K562 (cell line): ENCODE data around the gene WDR93. TPM values are rescaled to one million over a fixed set of nuclear protein-coding genes. Genes with fewer than 3 reads are reported as not detected.

Source experiments
- E2F4 ChIP-seq: sonication (generic); formaldehyde crosslinking; IDR thresholded peaks from 2 replicates; pipeline ENCODE4 v1.8.0; 2022; ENCODE audit warnings: mild to moderate bottlenecking, low read depth, missing genetic modification reagents
- FOXK1 ChIP-seq: sonication (generic); formaldehyde crosslinking; IDR thresholded peaks from 2 replicates; pipeline ENCODE4 v1.8.0; 2022; ENCODE audit warnings: missing genetic modification reagents, mild to moderate bottlenecking, borderline replicate concordance
- GTF3C2 ChIP-seq: IDR thresholded peaks from 3 replicates; pipeline ENCODE4 v1.6.1; 2011; ENCODE audit warnings: borderline replicate concordance, mild to moderate bottlenecking, moderate library complexity; ENCODE audit not compliant: insufficient read length; ENCODE audit errors: extremely low read depth
- HINFP ChIP-seq: fragments of 450-650 bp; conservative IDR thresholded peaks from 2 replicates; pipeline ENCODE4 v1.6.1; 2016; ENCODE audit warnings: missing genetic modification characterization, low read depth, mild to moderate bottlenecking, control low read depth, missing compliant biosample characterization
- JUN ChIP-seq, 2 experiments: sonication (generic) in 1 of 2; formaldehyde crosslinking in 1 of 2; IDR thresholded peaks; 2 replicates each; pipeline versions ENCODE4 v1.6.1 to v1.8.0; 2012 to 2022; ENCODE audit warnings: borderline replicate concordance in 2 of 2, mild to moderate bottlenecking in 2 of 2, improper control_type of control experiment in 1 of 2, low read depth in 1 of 2, low read length in 1 of 2, missing genetic modification reagents in 1 of 2
- NR2C2 ChIP-seq, 2 experiments: fragments of 200-800 bp in 1 of 2; sonication (Bioruptor generic) in 1 of 2; sonication (generic) in 1 of 2; formaldehyde crosslinking in 1 of 2; IDR thresholded peaks; 2 replicates each; pipeline versions ENCODE4 v1.6.1 to v1.8.0; 2016 to 2022; ENCODE audit warnings: mild to moderate bottlenecking in 1 of 2, missing compliant biosample characterization in 1 of 2, missing genetic modification characterization in 1 of 2, missing genetic modification reagents in 1 of 2
- PHB ChIP-seq: fragments of 250-450 bp; sonication (Bioruptor Pico); IDR thresholded peaks from 2 replicates; pipeline ENCODE4 v1.5.0; 2021
- RAD21 ChIP-seq, 2 experiments: fragments of 250-450 bp in 1 of 2; fragments of 450-650 bp in 1 of 2; sonication (Bioruptor Pico) in 1 of 2; formaldehyde crosslinking in 1 of 2; IDR thresholded peaks in 1 of 2; conservative IDR thresholded peaks in 1 of 2; 2 replicates each; pipeline versions ENCODE4 v1.4.0 to v1.8.0; 2020 to 2022; ENCODE audit warnings: mild to moderate bottlenecking in 2 of 2, moderate library complexity in 1 of 2
- RNF219 ChIP-seq: fragments of 250-450 bp; sonication (Bioruptor Pico); IDR thresholded peaks from 2 replicates; pipeline ENCODE4 v1.5.0; 2022; ENCODE audit warnings: mild to moderate bottlenecking
- YY1 ChIP-seq, 3 experiments: IDR thresholded peaks; 2 replicates each; pipeline ENCODE4 v1.6.1; 2011; ENCODE audit warnings: low read length in 2 of 3, mild to moderate bottlenecking in 2 of 3, moderate library complexity in 2 of 3, borderline replicate concordance in 1 of 3, control low read depth in 1 of 3, low read depth in 1 of 3; ENCODE audit not compliant: insufficient read depth in 3 of 3, insufficient replicate concordance in 2 of 3, control insufficient read depth in 1 of 3, insufficient read length in 1 of 3; ENCODE audit errors: extremely low read depth in 1 of 3
- ZBTB9 ChIP-seq: fragments of 450-650 bp; formaldehyde crosslinking; IDR thresholded peaks from 2 replicates; pipeline ENCODE4 v1.4.0; 2020; ENCODE audit warnings: mild to moderate bottlenecking, moderate library complexity
- ZNF507 ChIP-seq: conservative IDR thresholded peaks from 2 replicates; pipeline ENCODE4 v1.6.1; 2017; ENCODE audit warnings: missing genetic modification characterization, missing compliant biosample characterization
- ZNF644 ChIP-seq: fragments of 200-800 bp; sonication (Bioruptor generic); IDR thresholded peaks from 2 replicates; pipeline ENCODE4 v1.6.1; 2016; ENCODE audit warnings: low read depth, missing genetic modification characterization, missing compliant biosample characterization
- polyA plus RNA-seq, 8 experiments: library from polyadenylated mRNA; depleted of rRNA in 4 of 8; stranded (reverse) in 5 of 8; unstranded in 3 of 8; fragments of >200 nt; fragmentation: Nextera tagmentation in 2 of 8; fragmentation: Illumina TruSeq in 1 of 8; extraction: Ambion mirVana in 2 of 8; extraction: Trizol in 1 of 8; gene quantifications; 2 replicates each; pipeline versions ENCODE4 v1.2.1 to v1.2.3, GENCODE V29; 2011 to 2014; ENCODE audit warnings: inconsistent platforms in 1 of 8, missing spikeins in 1 of 8
- total RNA-seq, 7 experiments: library from RNA; depleted of rRNA in 6 of 7; stranded (reverse); fragments of >200 nt in 6 of 7; fragmentation: Illumina TruSeq in 2 of 7; extraction: Trizol in 2 of 7; gene quantifications; 2 replicates each; pipeline versions ENCODE4 v1.2.1 to v1.2.3, GENCODE V29; 2011 to 2021; ENCODE audit warnings: low replicate concordance in 1 of 7

The WDR93 gene
- total and polyA plus RNA-seq, 9 of the 15 experiments (the other 6 are each of a cell fraction or from before 2014, with no cell fraction given), result not detected

GRCh38 chr15:89776274-89777072, 85.9 kb downstream of the WDR93 start, which contains the start of gene MESP2 (continued):
- TF ChIP-seq YY1 (IDR thresholded peaks at IDR 0.05; ENCODE audit: borderline replicate concordance in 1 of 3, control insufficient read depth in 1 of 3, extremely low read depth in 1 of 3, insufficient read depth in 3 of 3, insufficient read length in 1 of 3, insufficient replicate concordance in 2 of 3, low read depth in 1 of 3, low read length in 2 of 3) (peak in 2 of 3 experiments; percentile 30 to 35), RAD21 (CRISPR knock-in tag; conservative IDR thresholded peaks at IDR 0.05 in 1 of 2, IDR thresholded peaks at IDR 0.05 in 1 of 2) (peak; percentile 10 to 32; a peak in 3 of 4 replicates), FOXK1 (CRISPR knock-in tag) (no peak), PHB (no peak), HINFP (tag) (no peak; the same call in 1 of the 2 replicates), JUN (IDR thresholded peaks at IDR 0.05; ENCODE audit: borderline replicate concordance, low read depth, low read length) (no peak), JUN (CRISPR knock-in tag; IDR thresholded peaks at IDR 0.05; ENCODE audit: borderline replicate concordance) (no peak), ZBTB9 (CRISPR knock-in tag) (0 out of 2 replicates have a peak, but pooled peaks have one; percentile 53), ZNF507 (tag) (no peak), NR2C2 (CRISPR knock-in tag; IDR thresholded peaks at IDR 0.05) (peak; percentile 49; the same call in 1 of the 2 replicates), NR2C2 (tag; IDR thresholded peaks at IDR 0.05) (no peak), ZNF644 (tag) (no peak), GTF3C2 (no peak), RNF219 (no peak), E2F4 (CRISPR knock-in tag) (peak; percentile 41; the same call in 1 of the 2 replicates)
